ENCODE measurements around the gene NLRP4. TPM values are rescaled to one million over a fixed set of nuclear protein-coding genes. Genes with fewer than 3 reads are reported as not detected.

Gene NLRP4
- total and polyA plus RNA-seq, 2 of the 8 experiments (the other 6 are each of a cell fraction or from before 2014, with no cell fraction given) = not detected

DNA sequence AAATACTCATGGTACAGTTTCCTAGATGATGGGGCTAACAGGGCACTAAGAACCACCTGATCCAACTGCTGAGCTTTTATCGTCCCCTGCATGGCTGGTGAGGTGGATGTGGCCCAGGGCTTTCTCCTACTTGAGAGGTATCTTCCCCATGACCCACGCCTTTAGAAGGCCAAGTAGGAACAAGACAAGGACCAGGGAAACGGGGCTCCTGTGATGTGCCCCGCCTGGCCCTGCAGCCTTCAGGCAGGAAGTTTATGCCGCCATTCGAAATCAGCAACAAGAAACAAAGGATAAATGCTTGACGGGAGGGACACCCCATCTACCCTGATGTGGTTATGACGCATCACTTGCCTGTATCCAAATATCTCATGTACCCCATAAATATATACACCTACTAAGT is 91.7 kb downstream of the NLRP4 start:
- Histone ChIP-seq H2AK5ac (ENCODE audit: low read depth, low read length) (no peak overlapping the region), H2BK12ac (ENCODE audit: low read depth, low read length) (no peak overlapping the region), H4K91ac (replicated peaks; ENCODE audit: insufficient read length, low read length) (no peak overlapping the region), H3K36me3 (ENCODE audit: control insufficient read depth in 2 of 4, insufficient read depth in 4 of 4, low read length in 3 of 4) (peaks cover 0 to 3% (median 0%) of the 10 kb centered on the region in 4 experiments; a peak in 1 of 8 replicates), H3K4ac (replicated peaks; ENCODE audit: insufficient read length, low read depth, low read length) (no peak overlapping the region), H3K79me2 (ENCODE audit: control insufficient read depth in 1 of 2, insufficient read depth in 2 of 2, low read length in 2 of 2) (no peaks in the 10 kb centered on the region), H3K4me1 (replicated peaks in 1 of 4; ENCODE audit: control insufficient read depth in 3 of 4, insufficient read depth in 4 of 4, low read length in 3 of 4) (no peaks in the 10 kb centered on the region), H2BK15ac (ENCODE audit: low read length) (no peak overlapping the region), H4K20me1 (replicated peaks in 1 of 2; ENCODE audit: control insufficient read depth in 1 of 2, insufficient read depth in 2 of 2, low read length in 2 of 2) (no peaks in the 10 kb centered on the region), H3K9me3 (ENCODE audit: insufficient read depth in 2 of 2, low read depth in 1 of 2, low read length in 1 of 2) (peaks cover 57 to 77% of the 10 kb centered on the region in 2 experiments), H3K14ac (ENCODE audit: insufficient read length) (no peak overlapping the region), H3K79me1 (ENCODE audit: low read depth, low read length) (no peaks in the 10 kb centered on the region), H3K4me3 (ENCODE audit: extremely low read depth in 1 of 4, insufficient read depth in 2 of 4, low read depth in 3 of 4, low read length in 4 of 4) (no peak overlapping the region), H3K4me2 (ENCODE audit: insufficient read depth in 1 of 2, low read depth in 2 of 2, low read length in 2 of 2) (no peak overlapping the region), H3K27ac (ENCODE audit: low read depth, low read length) (no peak overlapping the region), H2BK120ac (replicated peaks; ENCODE audit: low read depth, low read length) (no peak overlapping the region), H3K9ac (replicated peaks in 1 of 4; ENCODE audit: extremely low read depth in 1 of 4, low read depth in 3 of 4, low read length in 3 of 4) (no peak overlapping the region), H3K18ac (ENCODE audit: extremely low read depth, low read length) (no peak overlapping the region), H3K27me3 (replicated peaks in 1 of 4; ENCODE audit: control insufficient read depth in 3 of 4, extremely low read depth in 1 of 4, insufficient read depth in 3 of 4, low read length in 3 of 4) (no peaks in the 10 kb centered on the region), H2BK5ac (ENCODE audit: low read depth, low read length) (no peak overlapping the region), H3K23ac (ENCODE audit: insufficient read length) (no peak overlapping the region), H3K56ac (replicated peaks; ENCODE audit: insufficient read length, low read depth, low read length) (no peak overlapping the region), H4K8ac (ENCODE audit: extremely low read depth, insufficient read depth, low read length) (no peak overlapping the region), H2AFZ (ENCODE audit: low read length) (no peak overlapping the region), H3K23me2 (ENCODE audit: low read depth, low read length) (no peaks in the 10 kb centered on the region), H4K5ac (ENCODE audit: insufficient read length, low read depth, low read length) (no peak overlapping the region), H2BK20ac (ENCODE audit: low read length) (no peak overlapping the region)
- no peak for DNase-seq (ENCODE audit: low read depth in 1 of 2, low spot score in 2 of 2)
- ChIA-PET CTCF (ENCODE audit: partially characterized antibody) (no interaction called here), POLR2A (ENCODE audit: partially characterized antibody) (no interaction called here)
- no peak for FAIRE-seq
- 58% methylated on average over 8 of the region's 8 CpGs; no CpG with 5 or more reads in 1 of the 2 experiments for WGBS, 2 experiments (ENCODE audit: extremely low coverage in 1 of 2, insufficient coverage in 1 of 2, insufficient read length in 1 of 2, insufficient replicate concordance in 2 of 2, low coverage in 1 of 2, low lambda C conversion rate in 2 of 2, missing lambda C conversion rate in 1 of 2)
- TF ChIP-seq CREB1 (IDR thresholded peaks at IDR 0.05) (no peak), YY1 (IDR thresholded peaks at IDR 0.05; ENCODE audit: low read depth, low read length) (no peak), JUN (IDR thresholded peaks at IDR 0.05; ENCODE audit: low read depth, low read length) (no peak), ATF3 (IDR thresholded peaks at IDR 0.05; ENCODE audit: insufficient read depth, low read depth, low read length) (no peak), RBBP5 (IDR thresholded peaks at IDR 0.05; ENCODE audit: borderline replicate concordance, low read depth, low read length) (no peak), KDM1A (IDR thresholded peaks at IDR 0.05; ENCODE audit: borderline replicate concordance, low read length) (no peak), MAFK (IDR thresholded peaks at IDR 0.05; ENCODE audit: low read depth, low read length) (no peak)
- TF ChIP-seq, protein P1, sequence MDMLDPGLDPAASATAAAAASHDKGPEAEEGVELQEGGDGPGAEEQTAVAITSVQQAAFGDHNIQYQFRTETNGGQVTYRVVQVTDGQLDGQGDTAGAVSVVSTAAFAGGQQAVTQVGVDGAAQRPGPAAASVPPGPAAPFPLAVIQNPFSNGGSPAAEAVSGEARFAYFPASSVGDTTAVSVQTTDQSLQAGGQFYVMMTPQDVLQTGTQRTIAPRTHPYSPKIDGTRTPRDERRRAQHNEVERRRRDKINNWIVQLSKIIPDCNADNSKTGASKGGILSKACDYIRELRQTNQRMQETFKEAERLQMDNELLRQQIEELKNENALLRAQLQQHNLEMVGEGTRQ (IDR thresholded peaks at IDR 0.05; ENCODE audit: low read length) = no peak

Data from H1 (cell line).